T1000 (cell line): ENCODE measurements around the gene SLC51B.
A peak's percentile ranks its signal among the peaks of the same experiment; 100 is the strongest.
"Not testable (repeated sequence)": the region's sequence is repeated elsewhere in the genome, so short reads cannot be mapped to it uniquely, and the experiment has no call there.

ENCODE experiments used
- DNase-seq: peaks from one replicate; lab custom pipeline; 2025; ENCODE audit warnings: mixed read lengths; lab: John Stamatoyannopoulos, UW

The SLC51B gene

GRCh38 chr15:65044724-65045481 lies at the start of gene SLC51B:
TSS of gene SLC51B (plus strand) at chr15:65045387. CDS start at chr15:65050005, 4,618 bp downstream.
- DNase-seq: no peak

GRCh38 chr15:64997066-64997465 lies 48.1 kb upstream of the SLC51B start:
- no peak for DNase-seq

GRCh38 chr15:64997745-64998375 lies 47.3 kb upstream of the SLC51B start:
- no peak for DNase-seq

- no peak for DNase-seq
Measured at GRCh38 chr15:65004993-65005392, 40.2 kb upstream of the SLC51B start.

- no peak for DNase-seq
Measured at GRCh38 chr15:65006876-65007275, 38.3 kb upstream of the SLC51B start.

- DNase-seq: no peak
Measured at GRCh38 chr15:65008983-65009382, 36.2 kb upstream of the SLC51B start.

- not testable (repeated sequence) for DNase-seq
Measured at GRCh38 chr15:65011198-65011597, 34.0 kb upstream of the SLC51B start.

GRCh38 chr15:65020419-65020818 lies 24.8 kb upstream of the SLC51B start:
- no peak for DNase-seq

- DNase-seq: no peak
Measured at GRCh38 chr15:65021488-65021887, 23.7 kb upstream of the SLC51B start.

- DNase-seq: no peak
Measured at GRCh38 chr15:65026756-65027155, 18.4 kb upstream of the SLC51B start.

GRCh38 chr15:65027593-65027992 lies 17.6 kb upstream of the SLC51B start:
- no peak for DNase-seq

GRCh38 chr15:65028338-65028737 lies 16.8 kb upstream of the SLC51B start:
- DNase-seq: no peak

- DNase-seq: peak; percentile 70
Measured at GRCh38 chr15:65028921-65029735, 16.1 kb upstream of the SLC51B start, which contains the start of gene MTFMT. TSS of gene MTFMT (minus strand) at chr15:65029639. CDS start at chr15:65029613, 26 bp downstream.

- no peak for DNase-seq
Measured at GRCh38 chr15:65029736-65030208, 15.4 kb upstream of the SLC51B start.

- DNase-seq: no peak
Measured at GRCh38 chr15:65032801-65033537, 12.2 kb upstream of the SLC51B start.

- no peak for DNase-seq
Measured at GRCh38 chr15:65033659-65034269, 11.4 kb upstream of the SLC51B start.

GRCh38 chr15:65034719-65035118 lies 10.5 kb upstream of the SLC51B start:
- no peak for DNase-seq

- no peak for DNase-seq
Measured at GRCh38 chr15:65037309-65037708, 7.9 kb upstream of the SLC51B start.

- no peak for DNase-seq
Measured at GRCh38 chr15:65038428-65038827, 6.8 kb upstream of the SLC51B start.

GRCh38 chr15:65038836-65039235 lies 6.4 kb upstream of the SLC51B start:
- no peak for DNase-seq

- DNase-seq: no peak
Measured at GRCh38 chr15:65040461-65040860, 4.7 kb upstream of the SLC51B start.
